ENCODE results near the gene LAD1.

LAD1 gene

GRCh38 chr1:201396861-201397464, 2.2 kb downstream of the LAD1 start:
- DNase-seq (ENCODE audit: low read depth), result no peak
- no peak overlapping the region for H3K4me3 ChIP-seq (replicated peaks; ENCODE audit: low read depth, low read length)
- TF ChIP-seq CTCF (IDR thresholded peaks at IDR 0.05; ENCODE audit: low read length, missing control alignments), result no peak

- H3K4me3 ChIP-seq (replicated peaks; ENCODE audit: low read depth, low read length), result no peak overlapping the region
- no peak for DNase-seq (ENCODE audit: low read depth)
- TF ChIP-seq CTCF (IDR thresholded peaks at IDR 0.05; ENCODE audit: low read length, missing control alignments), result no peak
Measured at GRCh38 chr1:201395936-201396335, 3.2 kb downstream of the LAD1 start.

- TF ChIP-seq CTCF (IDR thresholded peaks at IDR 0.05; ENCODE audit: low read length, missing control alignments), result no peak
- no peak overlapping the region for H3K4me3 ChIP-seq (replicated peaks; ENCODE audit: low read depth, low read length)
- DNase-seq (ENCODE audit: low read depth), result no peak
Measured at GRCh38 chr1:201394591-201394990, 4.5 kb downstream of the LAD1 start.

GRCh38 chr1:201393076-201393475, 6.0 kb downstream of the LAD1 start:
- no peak for DNase-seq (ENCODE audit: low read depth)
- H3K4me3 ChIP-seq (replicated peaks; ENCODE audit: low read depth, low read length), result no peak overlapping the region
- no peak for TF ChIP-seq CTCF (IDR thresholded peaks at IDR 0.05; ENCODE audit: low read length, missing control alignments)

- TF ChIP-seq CTCF (IDR thresholded peaks at IDR 0.05; ENCODE audit: low read length, missing control alignments), result no peak
- DNase-seq (ENCODE audit: low read depth), result no peak
- H3K4me3 ChIP-seq (replicated peaks; ENCODE audit: low read depth, low read length), result no peak overlapping the region
Measured at GRCh38 chr1:201391651-201392511, 7.2 kb downstream of the LAD1 start.

GRCh38 chr1:201391225-201391624, 7.9 kb downstream of the LAD1 start:
- no peak overlapping the region for H3K4me3 ChIP-seq (replicated peaks; ENCODE audit: low read depth, low read length)
- no peak for TF ChIP-seq CTCF (IDR thresholded peaks at IDR 0.05; ENCODE audit: low read length, missing control alignments)
- DNase-seq (ENCODE audit: low read depth), result no peak

Measured in fibroblast of pulmonary artery (primary cell).